Stomach (tissue), 4 donors: ENCODE measurements around the gene NCOA4.

Experiments
- POLR2A ChIP-seq, 4 donors: fragments of 450-650 bp; IDR thresholded peaks; one replicate each; pipeline ENCODE4 v1.6.1; 2016; ENCODE audit warnings: antibody characterized with exemption in 4 of 4, control low read depth in 2 of 4, mild to moderate bottlenecking in 1 of 4, moderate library complexity in 1 of 4
- POLR2AphosphoS5 ChIP-seq, 3 donors: sonication (generic); formaldehyde crosslinking; IDR thresholded peaks; one replicate each; pipeline ENCODE4 v1.6.1; 2016; ENCODE audit warnings: antibody characterized with exemption in 3 of 3
- TF ChIP-seq, protein P1 (sequence below), 7 experiments: fragments of 450-650 bp in 4 of 7; fragments of 200-600 bp in 3 of 7; sonication (generic) in 3 of 7; IDR thresholded peaks; one replicate each; pipeline ENCODE4 v1.5.1; 2016 to 2019; ENCODE audit warnings: antibody characterized with exemption in 7 of 7, control low read depth in 2 of 7, mild to moderate bottlenecking in 1 of 7

GRCh38 chr10:46016811-46017210 lies 13.6 kb downstream of the NCOA4 start:
- TF ChIP-seq POLR2AphosphoS5 (IDR thresholded peaks at IDR 0.05) (no peak), POLR2A (IDR thresholded peaks at IDR 0.05) (no peak)
- TF ChIP-seq, protein P1, sequence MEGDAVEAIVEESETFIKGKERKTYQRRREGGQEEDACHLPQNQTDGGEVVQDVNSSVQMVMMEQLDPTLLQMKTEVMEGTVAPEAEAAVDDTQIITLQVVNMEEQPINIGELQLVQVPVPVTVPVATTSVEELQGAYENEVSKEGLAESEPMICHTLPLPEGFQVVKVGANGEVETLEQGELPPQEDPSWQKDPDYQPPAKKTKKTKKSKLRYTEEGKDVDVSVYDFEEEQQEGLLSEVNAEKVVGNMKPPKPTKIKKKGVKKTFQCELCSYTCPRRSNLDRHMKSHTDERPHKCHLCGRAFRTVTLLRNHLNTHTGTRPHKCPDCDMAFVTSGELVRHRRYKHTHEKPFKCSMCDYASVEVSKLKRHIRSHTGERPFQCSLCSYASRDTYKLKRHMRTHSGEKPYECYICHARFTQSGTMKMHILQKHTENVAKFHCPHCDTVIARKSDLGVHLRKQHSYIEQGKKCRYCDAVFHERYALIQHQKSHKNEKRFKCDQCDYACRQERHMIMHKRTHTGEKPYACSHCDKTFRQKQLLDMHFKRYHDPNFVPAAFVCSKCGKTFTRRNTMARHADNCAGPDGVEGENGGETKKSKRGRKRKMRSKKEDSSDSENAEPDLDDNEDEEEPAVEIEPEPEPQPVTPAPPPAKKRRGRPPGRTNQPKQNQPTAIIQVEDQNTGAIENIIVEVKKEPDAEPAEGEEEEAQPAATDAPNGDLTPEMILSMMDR (IDR thresholded peaks at IDR 0.05), result no peak
